Measurements from ENCODE around the gene FAM89A.
"Not testable (repeated sequence)": the region's sequence is repeated elsewhere in the genome, so short reads cannot be mapped to it uniquely, and the experiment has no call there.

FAM89A gene

GRCh38 chr1:231036416-231036815 lies 3.6 kb downstream of the FAM89A start:
- H3K4me3 ChIP-seq (ENCODE audit: low read length in 2 of 2), result no peak overlapping the region
- no peak overlapping the region for H3K27ac ChIP-seq (ENCODE audit: low read depth in 2 of 2, low read length in 2 of 2)
- peaks cover 0 to 2% of the 10 kb centered on the region in 2 donors for H3K27me3 ChIP-seq (ENCODE audit: control insufficient read depth in 2 of 2, insufficient read depth in 2 of 2, low read length in 2 of 2)
- peaks cover 7 to 8% of the 10 kb centered on the region in 2 donors for H3K4me1 ChIP-seq (ENCODE audit: control insufficient read depth in 2 of 2, insufficient read depth in 2 of 2, low read length in 2 of 2)
- H3K9me3 ChIP-seq (ENCODE audit: control insufficient read depth in 2 of 2, low read length in 2 of 2), result no peaks in the 10 kb centered on the region
- H3K9ac ChIP-seq (ENCODE audit: low read depth in 1 of 2, low read length in 2 of 2), result no peak overlapping the region
- H3K36me3 ChIP-seq (ENCODE audit: control insufficient read depth in 2 of 2, insufficient read depth in 2 of 2, low read length in 2 of 2), result no peaks in the 10 kb centered on the region

GRCh38 chr1:231035799-231036198 lies 4.3 kb downstream of the FAM89A start:
- Histone ChIP-seq H3K4me1 (ENCODE audit: control insufficient read depth in 2 of 2, insufficient read depth in 2 of 2, low read length in 2 of 2) (peaks cover 7 to 8% of the 10 kb centered on the region in 2 donors), H3K27ac (ENCODE audit: low read depth in 2 of 2, low read length in 2 of 2) (no peak overlapping the region), H3K4me3 (ENCODE audit: low read length in 2 of 2) (no peak overlapping the region)

DNA sequence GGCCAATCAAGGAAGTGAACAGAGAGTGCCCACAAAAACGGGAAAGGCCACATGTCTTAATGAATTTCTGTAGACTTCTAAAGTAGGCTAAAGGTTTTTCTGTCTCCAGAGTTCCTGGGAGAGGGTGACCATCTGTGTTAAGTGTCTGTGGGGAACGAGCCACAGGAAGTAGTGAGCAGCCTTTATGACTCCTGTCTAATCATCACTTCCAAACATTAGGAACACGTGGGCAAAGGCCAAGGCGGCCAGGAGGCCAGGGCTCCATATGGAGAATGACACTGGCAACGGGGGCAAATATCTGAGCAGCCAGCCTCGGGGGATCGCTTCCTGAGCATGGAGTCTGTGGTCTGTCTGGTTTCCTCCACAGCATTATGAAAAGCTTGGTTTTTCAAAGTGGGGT lies 7.1 kb downstream of the FAM89A start:
- H3K4me1 ChIP-seq (ENCODE audit: control insufficient read depth in 2 of 2, insufficient read depth in 2 of 2, low read length in 2 of 2), result no peaks in the 10 kb centered on the region
- no peak overlapping the region for H3K9ac ChIP-seq (ENCODE audit: low read depth in 1 of 2, low read length in 2 of 2)
- no peaks in the 10 kb centered on the region for H3K9me3 ChIP-seq (ENCODE audit: control insufficient read depth in 2 of 2, low read length in 2 of 2)

More at GRCh38 chr1:231035799-231036198, 4.3 kb downstream of the FAM89A start:
- no peaks in the 10 kb centered on the region for H3K36me3 ChIP-seq (ENCODE audit: control insufficient read depth in 2 of 2, insufficient read depth in 2 of 2, low read length in 2 of 2)
- H3K9ac ChIP-seq (ENCODE audit: low read depth in 1 of 2, low read length in 2 of 2), result no peak overlapping the region
- no peaks in the 10 kb centered on the region for H3K9me3 ChIP-seq (ENCODE audit: control insufficient read depth in 2 of 2, low read length in 2 of 2)
- H3K27me3 ChIP-seq (ENCODE audit: control insufficient read depth in 2 of 2, insufficient read depth in 2 of 2, low read length in 2 of 2), result peaks cover 0 to 2% of the 10 kb centered on the region in 2 donors

DNA sequence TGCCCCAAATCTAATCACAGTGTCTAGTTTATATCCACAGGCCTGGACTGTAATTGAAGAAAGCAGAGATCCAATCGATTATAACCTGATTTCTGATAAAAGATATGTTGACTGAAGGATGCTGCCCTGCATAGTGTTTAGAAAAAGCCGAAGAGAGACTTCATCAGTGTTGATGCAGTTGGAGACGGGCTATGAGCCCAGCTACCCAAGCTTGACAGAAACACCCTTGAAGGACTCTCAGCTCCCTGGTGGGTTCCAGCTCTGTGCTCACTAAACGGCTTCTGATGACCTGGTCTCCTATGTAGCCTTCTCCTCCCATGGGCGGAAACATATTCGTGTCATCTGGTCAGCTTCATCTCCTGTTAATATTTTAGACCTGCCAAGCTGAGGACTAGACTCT lies 10.2 kb downstream of the FAM89A start:
- Histone ChIP-seq H3K36me3 (ENCODE audit: control insufficient read depth in 2 of 2, insufficient read depth in 2 of 2, low read length in 2 of 2) (no peaks in the 10 kb centered on the region), H3K27ac (ENCODE audit: low read depth in 2 of 2, low read length in 2 of 2) (no peak overlapping the region), H3K9ac (ENCODE audit: low read depth in 1 of 2, low read length in 2 of 2) (no peak overlapping the region), H3K27me3 (ENCODE audit: control insufficient read depth in 2 of 2, insufficient read depth in 2 of 2, low read length in 2 of 2) (no peaks in the 10 kb centered on the region), H3K4me1 (ENCODE audit: control insufficient read depth in 2 of 2, insufficient read depth in 2 of 2, low read length in 2 of 2) (no peaks in the 10 kb centered on the region), H3K4me3 (ENCODE audit: low read length in 2 of 2) (no peak overlapping the region), H3K9me3 (ENCODE audit: control insufficient read depth in 2 of 2, low read length in 2 of 2) (no peaks in the 10 kb centered on the region)

More for the DNA sequence above, 7.1 kb downstream of the FAM89A start:
- H3K27ac ChIP-seq (ENCODE audit: low read depth in 2 of 2, low read length in 2 of 2), result no peak overlapping the region
- H3K27me3 ChIP-seq (ENCODE audit: control insufficient read depth in 2 of 2, insufficient read depth in 2 of 2, low read length in 2 of 2), result no peaks in the 10 kb centered on the region
- H3K36me3 ChIP-seq (ENCODE audit: control insufficient read depth in 2 of 2, insufficient read depth in 2 of 2, low read length in 2 of 2), result no peaks in the 10 kb centered on the region
- no peak overlapping the region for H3K4me3 ChIP-seq (ENCODE audit: low read length in 2 of 2)

GRCh38 chr1:231029247-231029646 lies 10.8 kb downstream of the FAM89A start:
- not testable (repeated sequence) for H3K9ac ChIP-seq (ENCODE audit: low read depth in 1 of 2, low read length in 2 of 2); H3K27me3 ChIP-seq (ENCODE audit: control insufficient read depth in 2 of 2, insufficient read depth in 2 of 2, low read length in 2 of 2); H3K27ac ChIP-seq (ENCODE audit: low read depth in 2 of 2, low read length in 2 of 2); H3K36me3 ChIP-seq (ENCODE audit: control insufficient read depth in 2 of 2, insufficient read depth in 2 of 2, low read length in 2 of 2); H3K9me3 ChIP-seq (ENCODE audit: control insufficient read depth in 2 of 2, low read length in 2 of 2); H3K4me3 ChIP-seq (ENCODE audit: low read length in 2 of 2); H3K4me1 ChIP-seq (ENCODE audit: control insufficient read depth in 2 of 2, insufficient read depth in 2 of 2, low read length in 2 of 2)

- no peaks in the 10 kb centered on the region for H3K9me3 ChIP-seq (ENCODE audit: control insufficient read depth in 2 of 2, low read length in 2 of 2)
- H3K4me3 ChIP-seq (ENCODE audit: low read length in 2 of 2), result no peak overlapping the region
- no peaks in the 10 kb centered on the region for H3K27me3 ChIP-seq (ENCODE audit: control insufficient read depth in 2 of 2, insufficient read depth in 2 of 2, low read length in 2 of 2)
- H3K4me1 ChIP-seq (ENCODE audit: control insufficient read depth in 2 of 2, insufficient read depth in 2 of 2, low read length in 2 of 2), result no peaks in the 10 kb centered on the region
- H3K9ac ChIP-seq (ENCODE audit: low read depth in 1 of 2, low read length in 2 of 2), result no peak overlapping the region
- H3K36me3 ChIP-seq (ENCODE audit: control insufficient read depth in 2 of 2, insufficient read depth in 2 of 2, low read length in 2 of 2), result no peaks in the 10 kb centered on the region
- H3K27ac ChIP-seq (ENCODE audit: low read depth in 2 of 2, low read length in 2 of 2), result no peak overlapping the region
Observed at GRCh38 chr1:231028682-231029081, 11.4 kb downstream of the FAM89A start.

DNA sequence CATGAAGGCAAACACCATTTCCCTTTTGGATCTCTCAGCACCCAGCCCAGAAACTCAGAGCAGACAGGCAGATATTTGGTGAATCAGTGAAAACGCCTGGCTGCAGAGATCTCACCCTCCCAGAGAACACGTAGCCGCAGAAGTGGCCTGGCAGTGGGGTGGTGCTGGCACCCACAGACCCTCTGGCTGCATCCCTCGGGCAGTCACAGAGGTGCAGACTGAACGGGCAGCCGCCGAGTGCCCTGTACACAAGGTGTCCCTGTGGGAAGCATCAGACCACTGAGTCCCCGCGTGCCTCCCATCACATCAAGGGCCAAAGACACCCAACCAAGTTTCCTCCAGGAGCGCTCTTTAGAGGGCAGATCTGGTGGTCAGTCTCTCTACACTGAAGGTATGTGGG lies 12.1 kb downstream of the FAM89A start:
- Histone ChIP-seq H3K9ac (ENCODE audit: low read depth in 1 of 2, low read length in 2 of 2) (no peak overlapping the region), H3K27me3 (ENCODE audit: control insufficient read depth in 2 of 2, insufficient read depth in 2 of 2, low read length in 2 of 2) (no peaks in the 10 kb centered on the region), H3K4me1 (ENCODE audit: control insufficient read depth in 2 of 2, insufficient read depth in 2 of 2, low read length in 2 of 2) (no peaks in the 10 kb centered on the region), H3K4me3 (ENCODE audit: low read length in 2 of 2) (no peak overlapping the region), H3K36me3 (ENCODE audit: control insufficient read depth in 2 of 2, insufficient read depth in 2 of 2, low read length in 2 of 2) (no peaks in the 10 kb centered on the region), H3K9me3 (ENCODE audit: control insufficient read depth in 2 of 2, low read length in 2 of 2) (no peaks in the 10 kb centered on the region), H3K27ac (ENCODE audit: low read depth in 2 of 2, low read length in 2 of 2) (no peak overlapping the region)

- Histone ChIP-seq H3K27ac (ENCODE audit: low read depth in 2 of 2, low read length in 2 of 2) (no peak overlapping the region), H3K9ac (ENCODE audit: low read depth in 1 of 2, low read length in 2 of 2) (no peak overlapping the region), H3K9me3 (ENCODE audit: control insufficient read depth in 2 of 2, low read length in 2 of 2) (no peaks in the 10 kb centered on the region), H3K27me3 (ENCODE audit: control insufficient read depth in 2 of 2, insufficient read depth in 2 of 2, low read length in 2 of 2) (no peaks in the 10 kb centered on the region), H3K36me3 (ENCODE audit: control insufficient read depth in 2 of 2, insufficient read depth in 2 of 2, low read length in 2 of 2) (no peaks in the 10 kb centered on the region), H3K4me3 (ENCODE audit: low read length in 2 of 2) (no peak overlapping the region), H3K4me1 (ENCODE audit: control insufficient read depth in 2 of 2, insufficient read depth in 2 of 2, low read length in 2 of 2) (no peaks in the 10 kb centered on the region)
Observed at GRCh38 chr1:231027136-231027925, 12.7 kb downstream of the FAM89A start.

DNA sequence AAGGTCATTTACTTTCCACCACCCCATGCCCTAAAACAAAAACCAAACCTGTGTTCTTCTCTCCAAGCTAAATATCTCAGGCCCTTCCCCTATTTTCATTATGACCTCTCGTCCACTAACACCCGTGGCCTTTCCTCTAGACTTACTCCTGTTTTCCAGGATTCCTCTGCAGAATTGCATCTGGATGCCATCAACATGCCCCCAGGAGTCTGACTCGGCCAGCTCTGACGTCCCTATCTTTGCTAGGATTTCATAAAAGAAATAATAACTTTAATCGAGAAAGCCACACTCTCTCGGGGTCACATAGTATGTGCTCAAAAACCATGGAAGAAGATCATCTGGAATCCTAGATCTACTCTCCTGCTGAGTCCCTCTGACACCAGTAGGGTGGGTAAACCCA lies 13.5 kb downstream of the FAM89A start:
- no peak overlapping the region for H3K27ac ChIP-seq (ENCODE audit: low read depth in 2 of 2, low read length in 2 of 2)
- H3K36me3 ChIP-seq (ENCODE audit: control insufficient read depth in 2 of 2, insufficient read depth in 2 of 2, low read length in 2 of 2), result no peaks in the 10 kb centered on the region
- no peak overlapping the region for H3K4me3 ChIP-seq (ENCODE audit: low read length in 2 of 2)
- H3K27me3 ChIP-seq (ENCODE audit: control insufficient read depth in 2 of 2, insufficient read depth in 2 of 2, low read length in 2 of 2), result no peaks in the 10 kb centered on the region
- no peak overlapping the region for H3K9ac ChIP-seq (ENCODE audit: low read depth in 1 of 2, low read length in 2 of 2)
- H3K4me1 ChIP-seq (ENCODE audit: control insufficient read depth in 2 of 2, insufficient read depth in 2 of 2, low read length in 2 of 2), result no peaks in the 10 kb centered on the region
- no peaks in the 10 kb centered on the region for H3K9me3 ChIP-seq (ENCODE audit: control insufficient read depth in 2 of 2, low read length in 2 of 2)

DNA sequence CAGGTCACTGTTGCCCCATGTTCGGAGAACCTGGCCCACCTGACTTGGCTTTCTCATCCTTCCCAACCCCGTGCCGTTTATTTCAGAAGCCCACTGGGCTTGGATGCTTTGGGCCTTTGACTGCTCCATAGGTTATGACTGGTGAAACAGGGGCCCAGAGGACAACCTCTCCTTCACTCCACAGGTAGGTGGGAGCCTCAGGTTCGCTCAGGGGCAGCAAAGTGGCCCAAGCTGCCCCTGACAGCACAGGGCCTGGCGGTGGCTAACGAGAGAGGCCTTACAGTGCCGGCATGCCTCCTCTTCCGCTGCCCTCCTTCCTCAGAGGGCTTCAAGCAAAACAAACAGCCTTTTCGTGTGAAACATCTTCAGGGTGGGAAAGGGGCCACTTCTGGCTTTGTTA lies 16.9 kb downstream of the FAM89A start:
- no peaks in the 10 kb centered on the region for H3K9me3 ChIP-seq (ENCODE audit: control insufficient read depth in 2 of 2, low read length in 2 of 2)
- H3K27me3 ChIP-seq (ENCODE audit: control insufficient read depth in 2 of 2, insufficient read depth in 2 of 2, low read length in 2 of 2), result no peaks in the 10 kb centered on the region
- no peak overlapping the region for H3K27ac ChIP-seq (ENCODE audit: low read depth in 2 of 2, low read length in 2 of 2)
- no peak overlapping the region for H3K4me3 ChIP-seq (ENCODE audit: low read length in 2 of 2)
- no peaks in the 10 kb centered on the region for H3K36me3 ChIP-seq (ENCODE audit: control insufficient read depth in 2 of 2, insufficient read depth in 2 of 2, low read length in 2 of 2)
- H3K4me1 ChIP-seq (ENCODE audit: control insufficient read depth in 2 of 2, insufficient read depth in 2 of 2, low read length in 2 of 2), result no peaks in the 10 kb centered on the region
- no peak overlapping the region for H3K9ac ChIP-seq (ENCODE audit: low read depth in 1 of 2, low read length in 2 of 2)
